SKM-1 treated with dmso at 0.1 percent for 144 hours (cell line): Measurements from ENCODE around the gene HHAT.
"Not testable (repeated sequence)": the region's sequence is repeated elsewhere in the genome, so short reads cannot be mapped to it uniquely, and the experiment has no call there.

Experiments used
- DNase-seq: peaks from one replicate; lab custom pipeline; 2025; ENCODE audit not compliant: unreplicated experiment; lab: John Stamatoyannopoulos, UW

Gene HHAT

GRCh38 chr1:210385228-210385627, 56.5 kb downstream of the HHAT start:
- no peak for DNase-seq

GRCh38 chr1:210394281-210394821, 65.6 kb downstream of the HHAT start:
- no peak for DNase-seq

- DNase-seq, result no peak
These were observed 67.8 kb downstream of the HHAT start for GRCh38 chr1:210396541-210396940.

GRCh38 chr1:210397252-210397651, 68.5 kb downstream of the HHAT start:
- DNase-seq, result no peak

- DNase-seq, result no peak
These were observed 69.0 kb downstream of the HHAT start for GRCh38 chr1:210397681-210398080.

GRCh38 chr1:210398466-210398865, 69.8 kb downstream of the HHAT start:
- DNase-seq, result no peak

GRCh38 chr1:210400043-210400840, 71.5 kb downstream of the HHAT start:
- DNase-seq, result peak; percentile 71

GRCh38 chr1:210402560-210402959, 73.9 kb downstream of the HHAT start:
- DNase-seq, result no peak

GRCh38 chr1:210405316-210405715, 76.6 kb downstream of the HHAT start:
- no peak for DNase-seq

- DNase-seq, result not testable (repeated sequence)
These were observed 77.6 kb downstream of the HHAT start for GRCh38 chr1:210406341-210406740.

GRCh38 chr1:210407207-210407886, 78.6 kb downstream of the HHAT start:
- DNase-seq, result peak; percentile 63

GRCh38 chr1:210407887-210408252, 79.2 kb downstream of the HHAT start:
- DNase-seq, result no peak

GRCh38 chr1:210412240-210412639, 83.5 kb downstream of the HHAT start:
- DNase-seq, result no peak

GRCh38 chr1:210413951-210414350, 85.2 kb downstream of the HHAT start:
- DNase-seq, result no peak

GRCh38 chr1:210415846-210416448, 87.2 kb downstream of the HHAT start:
- DNase-seq, result no peak

- no peak for DNase-seq
These were observed 88.0 kb downstream of the HHAT start for GRCh38 chr1:210416681-210417080.

GRCh38 chr1:210417881-210418280, 89.2 kb downstream of the HHAT start:
- no peak for DNase-seq

- DNase-seq, result no peak
These were observed 90.4 kb downstream of the HHAT start for GRCh38 chr1:210418863-210419650.

- DNase-seq, result not testable (repeated sequence)
These were observed 98.0 kb downstream of the HHAT start for GRCh38 chr1:210426696-210427095.

GRCh38 chr1:210428696-210429095, 100.0 kb downstream of the HHAT start:
- DNase-seq, result no peak

GRCh38 chr1:210434223-210434622, 105.5 kb downstream of the HHAT start:
- DNase-seq, result no peak
